Left renal cortex interstitium (tissue), 4 donors: ENCODE results near the gene FHL2. TPM values are rescaled to one million over a fixed set of nuclear protein-coding genes. Genes with fewer than 3 reads are reported as not detected.

Source experiments
- DNase-seq, 4 donors: peaks; one replicate each; pipeline ENCODE4 v3.0.0-alpha.2; 2013; ENCODE audit warnings: low read depth in 4 of 4, low spot score in 2 of 4, missing footprints in 1 of 4
- polyA plus RNA-seq, 4 donors: library from polyadenylated mRNA; unstranded; fragments of 120-200 nt; gene quantifications; one replicate each; pipeline ENCODE4 v1.2.1, GENCODE V29; 2013; ENCODE audit not compliant: insufficient read length in 4 of 4

The FHL2 gene, protein sequence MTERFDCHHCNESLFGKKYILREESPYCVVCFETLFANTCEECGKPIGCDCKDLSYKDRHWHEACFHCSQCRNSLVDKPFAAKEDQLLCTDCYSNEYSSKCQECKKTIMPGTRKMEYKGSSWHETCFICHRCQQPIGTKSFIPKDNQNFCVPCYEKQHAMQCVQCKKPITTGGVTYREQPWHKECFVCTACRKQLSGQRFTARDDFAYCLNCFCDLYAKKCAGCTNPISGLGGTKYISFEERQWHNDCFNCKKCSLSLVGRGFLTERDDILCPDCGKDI
- 10 to 100 TPM; 27.4 to 38.3 (median 31.1) TPM for polyA plus RNA-seq

DNA sequence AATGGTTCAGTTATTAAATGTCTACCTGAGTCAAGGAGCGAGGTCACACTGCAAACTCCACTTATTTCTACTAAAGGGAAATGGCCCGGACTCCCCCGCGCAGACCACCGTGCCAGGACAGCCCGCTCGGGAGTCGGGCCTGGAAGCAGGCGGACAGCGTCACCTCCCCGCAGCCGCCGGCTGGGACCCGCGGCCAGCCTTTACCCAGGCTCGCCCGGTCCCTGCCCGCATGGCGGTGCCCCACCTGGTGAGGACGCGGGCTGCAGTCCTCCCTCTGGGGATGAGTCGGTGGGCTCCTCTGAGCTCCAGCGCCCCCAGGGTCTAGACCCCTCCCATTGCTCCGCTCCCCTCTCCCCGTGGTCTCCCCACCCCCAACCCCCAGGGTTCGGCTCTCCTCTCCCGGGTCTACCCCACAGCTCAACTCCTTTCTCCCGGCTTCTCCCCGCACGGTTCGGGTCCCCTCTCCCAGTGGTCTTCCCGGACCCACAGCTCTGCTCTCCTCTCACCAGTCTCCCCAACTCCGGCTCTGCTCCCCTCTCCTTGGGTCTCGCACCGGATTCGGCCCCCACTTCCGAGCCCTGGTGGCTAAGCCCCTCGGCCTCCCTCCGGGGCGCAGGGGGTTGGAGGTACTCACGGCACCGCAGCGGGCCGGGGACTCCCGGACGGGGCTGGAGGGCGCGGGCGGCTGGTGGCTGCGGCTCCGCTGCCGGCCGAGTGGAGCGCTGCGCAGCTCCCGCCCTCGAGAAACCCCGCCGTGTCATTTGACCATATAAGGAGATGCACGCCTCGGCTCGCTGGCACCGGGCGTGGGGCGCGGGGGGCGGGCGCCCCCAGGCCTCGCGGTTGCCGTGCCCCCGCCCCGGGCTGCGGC, at the start of gene FHL2:
Gene FHL2 (minus strand): TSS at position 716 of the 871 bp plus-strand sequence. CDS start 12,535 bp downstream, outside the sequence.
- DNase-seq: peak in 1 of 4 donors; percentile 58

DNA sequence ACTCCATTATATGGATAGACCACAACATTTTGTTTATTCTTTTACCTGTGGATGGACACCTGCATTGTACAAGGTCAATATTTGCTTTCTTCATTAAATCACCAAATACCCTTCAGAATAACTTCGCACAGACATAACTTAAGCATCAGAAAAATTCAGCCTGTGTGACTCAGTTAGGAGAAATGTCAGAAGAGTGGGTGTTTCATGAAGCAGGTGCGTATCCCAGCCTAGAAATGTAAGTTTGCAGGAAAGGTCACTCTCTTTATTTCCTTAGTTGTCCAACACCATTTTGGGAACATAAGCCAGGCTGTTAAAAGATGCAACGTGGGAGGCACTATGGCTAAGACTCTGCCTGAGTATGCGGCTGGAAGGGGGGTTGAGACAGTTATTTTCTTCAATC, 48.6 kb upstream of the FHL2 start:
- DNase-seq: no peak

DNA sequence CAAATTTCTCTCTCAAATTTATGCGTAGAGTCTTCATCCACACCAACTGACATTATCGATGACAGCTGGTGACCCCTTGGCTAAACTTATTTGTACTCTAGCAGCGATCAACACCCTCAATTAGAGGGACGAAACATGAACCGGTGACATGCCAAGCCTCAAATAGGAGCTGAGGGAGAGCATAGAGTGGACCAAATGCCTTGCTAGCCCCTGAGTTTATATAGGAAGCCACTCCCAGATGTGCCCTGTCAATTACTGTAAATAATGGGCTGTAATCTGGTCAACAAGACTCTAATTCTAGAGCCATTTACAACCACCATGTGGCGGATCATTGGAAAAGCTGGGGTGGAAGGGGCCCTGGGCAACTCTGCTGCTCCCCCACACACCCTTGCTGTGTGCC, 47.6 kb upstream of the FHL2 start:
- no peak for DNase-seq

DNA sequence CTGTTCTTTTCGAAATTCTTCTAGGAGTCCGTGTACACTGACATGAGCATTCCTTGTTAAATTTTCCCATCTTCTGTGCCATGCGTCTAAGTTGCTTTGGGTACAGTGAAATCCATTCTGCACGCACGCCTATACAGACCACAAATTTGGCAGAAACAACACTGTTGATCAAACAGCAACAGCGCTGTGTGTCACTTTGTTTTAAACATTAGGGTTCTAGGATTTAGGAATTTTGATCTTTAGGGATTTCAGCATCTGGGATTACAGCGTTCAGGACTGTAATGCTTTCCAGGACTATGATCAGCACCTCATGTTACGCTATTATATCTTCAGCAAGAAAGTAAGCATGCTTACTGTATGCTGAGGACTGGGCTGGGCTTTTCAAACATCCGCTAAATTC, 47.1 kb upstream of the FHL2 start:
- DNase-seq: no peak

DNA sequence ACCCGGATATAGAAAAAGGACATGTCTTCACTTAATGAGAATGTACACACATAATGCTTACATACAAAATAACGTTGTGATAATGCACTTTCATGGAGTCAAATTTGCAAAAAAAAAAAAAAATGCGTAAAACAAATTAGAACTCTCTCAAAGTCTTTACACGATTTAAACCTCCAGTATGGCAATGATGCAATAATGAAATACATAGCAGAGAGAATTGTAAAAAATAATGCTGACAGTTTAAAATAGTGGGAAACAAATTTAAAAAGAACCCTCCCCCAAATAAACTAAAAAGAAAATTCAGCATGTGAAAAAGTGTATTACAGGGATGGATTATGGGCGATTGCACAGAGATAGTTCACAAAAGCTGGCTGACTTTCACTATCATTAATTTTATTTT, 46.6 kb upstream of the FHL2 start:
- DNase-seq: no peak

DNA sequence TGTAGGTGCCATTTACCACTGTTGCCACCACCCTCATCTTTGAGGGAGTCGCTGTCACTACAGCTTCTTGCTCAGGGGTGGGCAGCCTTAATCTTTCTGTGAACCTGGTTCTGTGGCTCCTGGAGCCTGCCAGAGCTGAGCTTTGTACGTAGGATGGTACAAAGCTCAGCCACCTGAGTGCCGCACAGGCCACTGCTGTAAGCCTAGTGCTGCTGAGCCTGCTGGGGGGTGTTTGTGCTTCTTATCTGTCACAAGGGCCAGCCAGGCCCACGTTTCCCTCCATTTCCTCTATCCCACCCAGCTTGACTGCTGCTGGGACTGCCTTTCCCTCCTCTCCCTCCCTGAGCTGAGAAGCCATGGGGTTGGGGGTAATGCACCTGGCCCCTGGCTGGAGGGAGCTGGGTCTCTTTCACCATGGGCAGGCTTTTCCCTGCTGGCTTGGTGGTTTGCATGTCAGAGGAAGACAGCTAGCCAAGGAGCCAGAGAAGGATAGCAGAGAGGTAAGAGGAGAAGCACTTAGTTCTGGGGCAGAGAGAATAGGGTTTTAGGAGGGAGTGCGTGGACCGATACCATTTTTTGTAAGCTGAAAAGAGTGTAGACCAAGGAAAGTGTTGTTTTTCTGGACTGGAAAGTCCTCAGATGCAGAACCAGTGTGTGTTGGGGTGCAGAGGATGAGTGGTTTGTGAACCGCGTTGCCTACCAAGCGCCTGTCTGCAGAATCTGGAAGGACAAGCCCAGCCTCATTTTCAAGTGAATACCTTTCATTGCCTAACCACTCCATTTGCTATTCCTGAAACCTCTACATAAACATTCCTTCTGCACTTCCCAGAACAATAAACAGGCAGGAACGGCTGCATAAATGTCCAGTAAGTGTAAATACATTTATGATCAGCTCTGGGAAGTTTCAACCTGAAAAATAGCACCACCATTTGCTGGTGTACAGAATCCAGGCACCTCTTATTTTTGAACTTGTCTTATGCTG, 45.1 kb upstream of the FHL2 start:
- no peak for DNase-seq

DNA sequence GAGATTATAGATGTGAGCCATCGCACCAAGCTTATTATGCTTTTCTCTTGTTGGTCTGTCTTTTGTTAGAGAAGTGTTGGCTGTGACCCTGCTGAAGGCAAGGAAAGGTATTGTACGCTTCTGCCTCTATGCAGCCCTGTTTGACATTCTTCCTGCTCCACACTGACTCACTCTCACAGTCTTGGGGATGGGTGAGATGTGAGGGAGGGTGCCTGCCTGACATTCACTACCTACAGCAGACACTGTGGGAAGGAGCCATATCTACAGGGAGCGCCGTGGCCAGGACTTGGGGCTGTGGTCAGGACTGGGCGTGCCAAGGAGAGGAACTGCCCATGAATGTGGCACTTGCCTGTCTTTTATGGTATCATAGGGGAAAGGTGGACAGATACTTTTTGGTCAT, 43.9 kb upstream of the FHL2 start:
- no peak for DNase-seq

DNA sequence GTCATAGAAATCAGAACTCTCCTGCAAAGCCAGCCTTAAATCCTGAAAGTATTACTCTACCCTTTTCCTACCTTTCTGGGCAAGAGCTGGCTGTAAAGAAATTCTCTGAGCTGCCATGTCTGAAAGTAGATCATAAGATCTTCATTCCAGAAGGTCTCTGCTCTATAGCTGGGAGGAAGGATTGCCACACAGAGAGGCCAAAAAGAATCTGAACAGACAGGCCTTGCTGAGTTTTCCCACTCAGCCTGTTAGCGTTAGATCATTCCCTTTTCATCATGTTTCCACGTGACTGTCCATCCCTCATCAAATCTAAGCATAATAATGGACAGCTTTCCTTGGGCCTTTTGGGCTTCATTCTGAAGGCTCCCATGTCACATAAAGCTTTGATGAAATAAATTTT, 43.2 kb upstream of the FHL2 start:
- DNase-seq: no peak

DNA sequence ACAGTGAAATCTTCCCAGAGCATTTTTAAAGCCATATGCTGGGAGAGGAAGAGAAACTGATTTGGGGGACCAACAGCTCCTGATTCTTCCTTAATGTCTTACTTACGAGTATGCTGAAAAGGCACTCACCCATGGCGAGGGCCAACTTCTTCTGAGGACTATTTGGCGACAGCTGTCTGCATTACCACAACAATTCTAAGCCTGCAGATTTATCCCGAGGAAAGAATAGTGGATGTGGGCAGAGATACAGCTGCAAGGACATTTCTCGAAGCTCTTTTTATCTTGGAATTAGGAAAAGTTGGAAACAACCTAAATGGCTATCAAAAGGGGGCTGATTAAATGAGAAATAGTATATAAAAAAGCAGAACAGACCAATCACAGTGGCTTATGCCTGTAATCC, 40.3 kb upstream of the FHL2 start:
- DNase-seq: no peak

DNA sequence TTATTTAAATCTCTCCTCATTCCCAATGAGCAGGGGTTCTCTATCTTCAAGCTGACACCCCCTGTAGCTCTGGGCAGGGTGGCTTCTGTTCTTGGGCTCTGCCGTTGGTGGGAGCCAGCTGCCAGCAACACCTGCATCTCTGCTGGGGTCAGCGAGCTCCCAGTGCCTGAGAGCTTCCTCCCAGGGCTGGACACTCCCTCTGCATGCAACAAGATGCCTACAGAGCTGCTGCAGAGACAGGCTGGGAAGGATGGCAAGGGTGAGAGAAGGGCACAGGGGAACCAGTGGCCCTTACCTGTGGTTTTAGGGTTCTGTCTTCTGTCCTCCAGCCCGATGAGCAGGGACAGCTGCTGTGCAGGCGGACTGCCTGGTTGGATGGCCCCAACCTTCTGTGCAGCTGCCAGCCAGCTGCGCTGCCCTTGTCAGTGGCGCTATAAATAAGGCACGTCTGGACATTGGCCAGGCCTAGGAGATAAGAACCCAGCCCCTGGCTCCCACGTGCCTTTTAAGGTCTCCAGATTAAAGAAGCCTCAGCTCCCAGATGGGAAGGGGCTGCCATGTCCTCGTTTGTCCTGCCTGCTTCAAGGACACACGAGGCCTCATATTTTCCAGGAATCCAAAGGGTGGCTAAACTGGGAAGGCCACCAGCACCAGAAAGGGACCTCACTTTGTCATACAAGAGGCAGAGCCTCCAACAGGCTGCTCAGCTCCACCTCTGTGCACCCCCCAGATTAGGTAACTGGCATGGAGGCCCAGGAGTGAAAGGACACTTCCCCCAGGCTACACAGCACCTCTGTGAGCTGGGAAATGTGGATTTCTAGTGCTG, 39.5 kb upstream of the FHL2 start:
- no peak for DNase-seq

DNA sequence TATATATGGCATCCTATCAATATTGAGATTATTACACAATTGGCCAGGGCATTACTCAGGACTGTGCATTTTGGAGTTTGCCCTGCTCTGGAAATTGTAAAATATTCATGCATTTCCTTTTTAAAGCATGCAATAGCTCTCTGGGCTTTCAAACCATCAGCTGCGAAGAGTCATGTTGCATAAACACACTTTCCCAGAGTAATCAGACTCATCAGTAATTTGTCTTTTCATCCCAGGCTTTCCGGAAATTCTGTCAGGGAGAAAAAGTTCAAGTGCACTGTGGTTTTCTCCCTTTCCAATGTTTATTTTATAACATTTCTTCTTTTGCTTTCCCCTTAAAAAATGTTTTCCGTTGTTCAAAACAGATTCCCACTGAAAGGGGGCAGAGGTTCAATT, 38.9 kb upstream of the FHL2 start:
- no peak for DNase-seq

DNA sequence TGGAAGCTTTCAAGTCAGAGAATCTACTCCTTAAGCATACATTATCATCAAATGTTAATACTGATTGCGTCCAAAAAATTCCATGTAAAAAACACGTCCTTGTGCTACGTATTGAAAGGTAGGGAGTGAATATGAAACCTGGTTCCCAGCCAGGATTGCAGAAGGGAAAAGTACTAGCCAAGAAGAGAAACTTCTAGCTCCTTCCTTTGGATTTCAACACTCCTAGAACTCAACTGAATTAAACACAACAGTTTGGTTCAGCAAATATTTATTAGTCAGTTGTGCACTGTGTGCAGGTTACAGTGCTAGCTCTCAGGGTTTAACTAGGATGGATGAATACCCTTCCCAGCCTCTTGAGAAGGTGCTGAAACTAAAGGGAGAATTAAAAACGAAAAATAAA, 33.9 kb upstream of the FHL2 start:
- DNase-seq: no peak

DNA sequence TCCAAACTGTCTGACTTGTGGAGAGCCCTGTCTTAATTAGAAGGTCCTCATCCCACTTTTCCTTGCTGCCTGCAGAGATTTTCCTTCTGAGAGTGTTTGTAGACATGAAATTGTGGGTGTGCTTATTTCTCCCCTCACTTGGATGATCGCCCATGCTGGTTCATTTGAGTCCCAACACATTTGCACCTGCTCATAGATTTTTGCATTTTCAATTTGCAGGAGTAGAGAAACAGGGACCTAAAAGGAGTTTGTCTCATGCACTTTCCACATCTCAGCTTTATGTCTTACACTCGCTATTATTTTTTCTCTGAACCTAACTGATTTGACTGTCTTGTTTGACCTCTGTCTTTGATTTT, 33.2 kb upstream of the FHL2 start:
- no peak for DNase-seq

DNA sequence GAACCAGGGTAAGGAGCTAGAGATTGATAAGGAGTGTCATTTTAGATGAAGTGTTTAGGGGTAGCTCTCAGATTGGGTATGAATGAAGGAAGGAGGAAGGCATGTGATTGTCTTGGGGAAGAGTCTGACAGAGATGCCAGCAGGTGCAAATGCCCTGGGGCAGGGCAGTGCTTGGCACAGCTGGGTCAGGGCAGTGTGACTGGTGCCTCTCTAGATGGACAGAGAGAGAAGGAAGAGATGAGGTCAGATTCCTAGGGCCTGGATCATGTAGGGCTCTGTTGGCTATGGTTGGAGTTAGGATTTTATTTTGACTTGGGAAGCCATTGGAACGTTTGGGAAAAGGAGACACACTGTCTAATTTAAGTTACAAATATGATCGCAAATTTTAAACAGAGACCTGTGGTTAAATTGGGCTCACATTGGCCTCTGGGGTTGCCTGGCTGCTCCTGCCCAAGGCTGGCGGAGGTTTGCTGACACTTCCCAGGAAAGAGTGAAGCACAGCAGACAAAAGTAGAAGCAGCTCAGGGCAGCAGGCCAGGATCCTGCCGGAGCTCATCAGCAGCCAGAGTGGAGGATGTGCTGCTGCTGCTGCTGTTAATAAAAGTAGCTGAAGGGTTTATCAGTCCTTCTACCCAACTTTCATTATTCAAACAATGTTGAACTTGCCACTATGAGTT, 32.7 kb upstream of the FHL2 start:
- no peak for DNase-seq

DNA sequence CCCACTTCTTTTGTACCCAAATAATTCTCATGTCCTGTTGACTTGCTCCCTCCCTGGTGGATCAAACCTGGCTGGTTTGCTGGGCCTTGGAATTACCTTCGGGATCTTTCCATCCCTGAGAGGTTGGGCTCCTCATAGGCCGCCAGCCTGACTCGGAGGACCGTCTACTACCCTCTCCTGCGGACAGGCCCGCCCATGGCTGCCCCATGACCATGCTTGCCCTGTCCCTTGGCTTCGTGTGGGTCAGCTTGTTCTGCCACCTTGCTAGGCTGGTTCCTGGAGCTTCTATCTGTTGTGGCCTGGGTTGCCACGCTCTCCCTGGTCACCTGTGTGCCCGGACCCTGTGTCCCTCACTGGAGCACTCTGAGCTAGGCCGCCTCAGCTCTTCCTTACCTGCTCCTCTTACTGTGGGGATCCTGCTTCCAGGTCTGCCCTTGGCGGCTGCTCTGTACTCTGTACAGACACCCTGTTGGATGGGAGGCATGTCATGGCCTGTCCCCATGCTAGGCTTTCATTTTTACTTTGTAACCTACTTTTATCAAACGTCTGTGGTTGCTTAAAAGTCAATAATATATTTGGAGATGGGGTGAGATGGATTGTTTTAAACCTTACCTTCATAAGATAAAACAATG, 29.7 kb upstream of the FHL2 start:
- no peak for DNase-seq

DNA sequence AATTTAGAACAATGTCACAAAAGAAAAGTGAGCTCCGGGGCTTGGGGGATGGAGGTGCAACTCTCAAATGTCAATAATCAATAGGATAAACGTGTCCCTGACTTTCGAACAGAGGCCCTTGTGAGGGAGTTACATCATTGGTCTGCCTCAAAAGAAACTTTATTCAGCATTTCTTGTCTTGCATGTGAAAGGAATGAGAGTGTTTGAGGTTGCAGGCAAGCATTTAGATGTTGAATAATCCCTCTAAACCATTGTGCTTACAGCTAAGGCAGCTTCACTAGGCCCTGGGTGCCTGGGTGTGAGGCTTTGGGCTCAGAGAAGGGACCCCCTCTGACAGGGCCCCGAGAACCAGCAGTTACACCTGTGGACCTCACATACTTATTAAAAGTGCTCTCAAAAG, 28.6 kb upstream of the FHL2 start:
- DNase-seq: no peak

DNA sequence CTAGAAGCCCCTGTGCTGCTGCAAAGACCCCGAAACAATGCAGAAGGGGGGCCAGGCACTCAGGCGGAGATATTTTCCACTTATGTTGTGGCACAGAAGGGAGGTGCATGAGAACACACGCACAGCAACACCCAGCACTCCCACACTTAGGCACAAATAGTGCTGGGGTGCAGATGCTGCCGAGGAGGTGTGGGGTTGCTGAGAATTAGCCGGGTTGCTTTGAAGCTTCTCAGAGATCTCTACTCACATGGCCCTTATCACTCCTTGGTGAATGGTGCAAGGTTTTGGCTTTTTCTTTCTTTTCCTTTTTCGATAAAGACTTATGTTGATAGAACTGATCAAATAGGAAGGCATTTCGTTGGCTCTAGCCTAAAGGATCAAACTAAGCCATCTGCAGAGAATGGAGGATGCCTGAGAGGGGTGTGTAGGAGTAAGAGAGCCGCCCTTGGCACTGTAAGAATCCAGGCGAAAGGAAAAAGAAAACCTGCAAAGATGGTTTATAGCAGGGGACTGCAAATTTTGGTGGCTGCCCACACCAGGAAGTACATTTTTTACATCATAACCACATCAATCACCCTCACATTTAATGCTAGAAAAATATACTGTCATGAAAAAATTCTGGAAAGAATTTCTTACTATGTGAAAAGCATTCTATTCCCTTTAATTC, 27.9 kb upstream of the FHL2 start:
- DNase-seq: no peak

DNA sequence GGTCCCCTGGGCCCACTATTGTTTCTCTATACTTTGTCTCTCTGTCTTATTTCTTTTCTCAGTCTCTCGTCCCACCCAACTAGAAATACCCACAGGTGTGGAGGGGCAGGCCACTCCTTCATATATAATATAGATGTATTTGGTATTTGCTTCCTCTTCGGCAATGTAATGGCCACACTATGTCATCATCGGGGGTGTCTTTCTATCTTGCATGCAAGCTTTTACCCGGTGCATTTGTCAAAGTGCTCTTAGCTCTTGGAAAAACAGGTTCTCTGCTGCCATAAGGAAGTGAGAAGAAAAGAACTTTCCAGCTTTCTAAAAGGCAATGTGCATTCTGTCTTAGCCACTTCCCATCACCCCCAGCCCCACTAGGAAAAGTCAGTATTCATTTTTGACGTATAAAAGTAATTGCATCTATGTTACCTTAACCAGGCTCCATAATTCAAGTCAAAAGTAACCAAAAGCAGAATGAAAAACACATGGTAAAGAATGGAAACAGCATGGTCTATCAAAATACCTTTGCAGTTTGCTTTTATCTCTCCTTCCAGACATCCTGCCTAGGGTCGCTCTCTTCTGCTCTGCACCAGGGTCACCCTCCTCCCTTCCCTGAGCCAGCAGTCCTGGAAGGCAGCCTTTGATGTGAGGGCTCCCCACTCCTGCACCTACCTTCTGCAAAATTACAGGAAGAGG, 27.2 kb upstream of the FHL2 start:
- no peak for DNase-seq
